Ramos (cell line): ENCODE data around the gene TXN2.
"Not testable (repeated sequence)": the region's sequence is repeated elsewhere in the genome, so short reads cannot be mapped to it uniquely, and the experiment has no call there.

Source experiments
- in situ Hi-C: fragments of 300-500 bp; cut with MboI; formaldehyde crosslinking; loops from one replicate; pipeline ENCODE4 v1.14.3; 2022; ENCODE audit warnings: low sequenced_read_pairs; ENCODE audit not compliant: unreplicated experiment

The TXN2 gene

GRCh38 chr22:36433318-36434231 lies 47.9 kb downstream of the TXN2 start:
- in situ Hi-C loops, result no loop called here

- in situ Hi-C loops, result no loop called here
Measured at GRCh38 chr22:36432592-36433317, 48.7 kb downstream of the TXN2 start.

GRCh38 chr22:36431977-36432376 lies 49.5 kb downstream of the TXN2 start:
- in situ Hi-C loops, result no loop called here

- in situ Hi-C loops, result no loop called here
Measured at GRCh38 chr22:36430863-36431262, 50.6 kb downstream of the TXN2 start.

- in situ Hi-C loops, result not testable (repeated sequence)
Measured at GRCh38 chr22:36427952-36428351, 53.5 kb downstream of the TXN2 start.

GRCh38 chr22:36425977-36426523 lies 55.4 kb downstream of the TXN2 start:
- in situ Hi-C loops, result no loop called here

GRCh38 chr22:36424901-36425579 lies 56.4 kb downstream of the TXN2 start:
- in situ Hi-C loops, result no loop called here

GRCh38 chr22:36424466-36424865 lies 57.0 kb downstream of the TXN2 start:
- in situ Hi-C loops, result not testable (repeated sequence)

GRCh38 chr22:36423461-36424404 lies 57.7 kb downstream of the TXN2 start:
- in situ Hi-C loops, result no loop called here

- in situ Hi-C loops, result no loop called here
Measured at GRCh38 chr22:36422287-36423014, 59.0 kb downstream of the TXN2 start.

- in situ Hi-C loops, result no loop called here
Measured at GRCh38 chr22:36419912-36420882, 61.2 kb downstream of the TXN2 start.

- in situ Hi-C loops, result no loop called here
Measured at GRCh38 chr22:36419177-36419911, 62.1 kb downstream of the TXN2 start.

GRCh38 chr22:36417281-36417686 lies 64.2 kb downstream of the TXN2 start:
- in situ Hi-C loops, result no loop called here
